Heart left ventricle (tissue), 16 donors: ENCODE results near the gene CCT3. TPM values are rescaled to one million over a fixed set of nuclear protein-coding genes. Genes with fewer than 3 reads are reported as not detected.
"Not testable (repeated sequence)": the region's sequence is repeated elsewhere in the genome, so short reads cannot be mapped to it uniquely, and the experiment has no call there.

ENCODE experiments used
- ATAC-seq, 4 donors: fragments of 200-7000 bp; cut with Tn5 transposase; one replicate each; pipeline ENCODE4 v1.9.1; 2020 to 2022; ENCODE audit warnings: moderate library complexity in 4 of 4, mild to moderate bottlenecking in 3 of 4, moderate number of reproducible peaks in 1 of 4
- DNase-seq, 5 donors: peaks; one replicate each; pipeline ENCODE4 v3.0.0-alpha.2; 2020
- H3K27ac ChIP-seq, 12 donors: fragments of 200-600 bp; sonication (generic) in 4 of 12; one replicate each; pipeline versions ENCODE4 v1.5.0 to v1.8.0; 2016 to 2022; ENCODE audit warnings: mild to moderate bottlenecking in 2 of 12
- H3K27me3 ChIP-seq, 9 donors: fragments of 200-600 bp; sonication (generic) in 2 of 9; one replicate each; pipeline versions ENCODE4 v1.5.1 to v1.8.0; 2016 to 2022; ENCODE audit warnings: mild to moderate bottlenecking in 3 of 9
- H3K36me3 ChIP-seq, 9 donors: fragments of 200-600 bp; sonication (generic) in 2 of 9; one replicate each; pipeline versions ENCODE4 v1.5.0 to v1.8.0; 2018 to 2022; ENCODE audit warnings: mild to moderate bottlenecking in 2 of 9
- H3K4me1 ChIP-seq, 12 donors: fragments of 200-600 bp; sonication (generic) in 4 of 12; one replicate each; pipeline versions ENCODE4 v1.5.0 to v1.8.0; 2016 to 2022; ENCODE audit warnings: mild to moderate bottlenecking in 3 of 12
- H3K4me3 ChIP-seq, 12 donors: fragments of 200-600 bp; sonication (generic) in 4 of 12; one replicate each; pipeline versions ENCODE4 v1.5.0 to v1.8.0; 2017 to 2022; ENCODE audit warnings: mild to moderate bottlenecking in 9 of 12, moderate library complexity in 4 of 12
- H3K9me3 ChIP-seq, 12 donors: fragments of 200-600 bp; sonication (generic) in 4 of 12; one replicate each; pipeline versions ENCODE4 v1.5.0 to v1.8.0; 2016 to 2022; ENCODE audit warnings: mild to moderate bottlenecking in 1 of 12
- POLR2A ChIP-seq, 2 donors: fragments of 450-650 bp; IDR thresholded peaks; one replicate each; pipeline ENCODE4 v1.6.1; 2017; ENCODE audit warnings: antibody characterized with exemption in 2 of 2, mild to moderate bottlenecking in 2 of 2, moderate library complexity in 2 of 2
- WGBS, 4 donors: extraction: QIAGEN DNeasy Blood & Tissue Kit in 2 of 4; methylation state at CpG; one replicate each; pipeline versions ENCODE4 v1.1.5 to v1.1.7; 2013 to 2018; 5-methylcytosine and 5-hydroxymethylcytosine counted together
- intact Hi-C, 10 donors: fragments of 100-400 bp; cut with DNase I; formaldehyde crosslinking; loops; one replicate each; pipeline versions ENCODE4 v1.11.1 to v1.14.2; 2022
- polyA plus RNA-seq, 2 donors: library from polyadenylated mRNA; stranded (reverse); fragments of 200-250 nt; gene quantifications; one replicate each; pipeline ENCODE4 v1.2.3, GENCODE V29; 2013
- total RNA-seq, 9 donors: library from RNA; depleted of rRNA in 2 of 9; stranded (reverse); fragments of >200 nt in 2 of 9; fragmentation: NEBNext Ultra II Directional in 3 of 9; extraction: Animal tissue kit (Norgen Biotek cat#: 25700) in 3 of 9; gene quantifications; one replicate each; pipeline versions ENCODE4 v1.1.0 to v1.2.4, GENCODE V29; 2016 to 2023
- TF ChIP-seq, protein P1 (sequence below), 12 donors: fragments of 200-600 bp; sonication (generic) in 4 of 12; IDR thresholded peaks; one replicate each; pipeline versions ENCODE4 v1.5.0 to v1.8.0; 2018 to 2022; ENCODE audit warnings: antibody characterized with exemption in 12 of 12, mild to moderate bottlenecking in 5 of 12
- donor health status: ischemic (EF 13 %, LVEDD 7.1; RV severe dilation, severe dysfunction).
- donor health status: healthy with polysubstance abuse.
- donor health status: DM: no; HTN: yes; CAD: no.
- donor health status: DM: no; HTN: no; CAD: no.
- donor health status: ischemic (EF 25% LVEDD 6.9; RV normal size, moderate dysfunction).
- donor health status: ischemic (EF 25% LVEDD 5.7; RV mildly dilated, moderate dysfunction).
- donor health status: healthy.
- donor health status: DM: yes; HTN: yes; CAD: no.
- donor health status: ischemic (EF 35%, LVEDD 5.7; RV mildly dilated, moderate dysfunction).
- donor health status: nonischemic (EF 11% LVEDD 7.7; RV severe dilation, severe dysfunction).
- donor health status: DM: yes; HTN: yes; CAD: no.
- donor health status: PGD.
- donor health status: ischemic (EF 29% LVEDD 5.4; RV normal size, mild dysfunction).
- donor health status: nonischemic (EF 23%, LVEDD 6.1; RV moderate dilation, normal function).

The CCT3 gene
- total and polyA plus RNA-seq, 11 donors: 83.1 to 246 (median 143) TPM

DNA sequence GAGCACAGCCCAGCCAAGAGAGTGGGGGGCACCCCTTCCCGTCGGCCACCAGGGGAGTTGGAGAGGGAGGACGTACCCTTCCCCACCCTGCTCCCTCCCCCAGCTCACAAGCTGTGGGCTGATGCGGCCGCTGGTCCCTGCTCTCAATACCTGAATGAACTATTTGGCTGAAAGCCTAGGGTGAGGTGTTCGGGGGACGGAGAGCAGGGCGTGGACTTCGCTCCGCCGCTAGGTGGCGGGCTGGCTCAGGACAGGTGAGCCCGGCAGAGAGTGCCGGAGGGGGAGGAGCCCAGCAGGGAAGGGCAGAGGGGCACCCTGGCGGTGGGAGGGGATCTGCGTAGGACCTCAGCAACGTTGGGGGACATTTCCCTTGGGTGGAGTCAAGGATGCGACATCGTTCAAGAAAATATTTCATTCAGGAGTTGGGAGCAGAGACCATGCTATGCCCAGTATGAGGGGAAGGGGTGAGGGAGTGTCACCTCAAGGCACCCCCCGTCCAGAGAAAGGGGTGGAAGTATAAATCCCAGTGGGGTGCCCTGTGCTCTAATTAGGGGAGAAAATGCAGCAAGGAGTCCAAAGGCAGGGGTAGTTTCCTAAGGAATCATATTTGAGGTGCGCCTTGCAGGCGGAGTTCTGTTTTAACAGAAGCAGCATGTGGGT is 18.9 kb upstream of the CCT3 start:
- no peak for TF ChIP-seq POLR2A (IDR thresholded peaks at IDR 0.05)
- TF ChIP-seq, protein P1, sequence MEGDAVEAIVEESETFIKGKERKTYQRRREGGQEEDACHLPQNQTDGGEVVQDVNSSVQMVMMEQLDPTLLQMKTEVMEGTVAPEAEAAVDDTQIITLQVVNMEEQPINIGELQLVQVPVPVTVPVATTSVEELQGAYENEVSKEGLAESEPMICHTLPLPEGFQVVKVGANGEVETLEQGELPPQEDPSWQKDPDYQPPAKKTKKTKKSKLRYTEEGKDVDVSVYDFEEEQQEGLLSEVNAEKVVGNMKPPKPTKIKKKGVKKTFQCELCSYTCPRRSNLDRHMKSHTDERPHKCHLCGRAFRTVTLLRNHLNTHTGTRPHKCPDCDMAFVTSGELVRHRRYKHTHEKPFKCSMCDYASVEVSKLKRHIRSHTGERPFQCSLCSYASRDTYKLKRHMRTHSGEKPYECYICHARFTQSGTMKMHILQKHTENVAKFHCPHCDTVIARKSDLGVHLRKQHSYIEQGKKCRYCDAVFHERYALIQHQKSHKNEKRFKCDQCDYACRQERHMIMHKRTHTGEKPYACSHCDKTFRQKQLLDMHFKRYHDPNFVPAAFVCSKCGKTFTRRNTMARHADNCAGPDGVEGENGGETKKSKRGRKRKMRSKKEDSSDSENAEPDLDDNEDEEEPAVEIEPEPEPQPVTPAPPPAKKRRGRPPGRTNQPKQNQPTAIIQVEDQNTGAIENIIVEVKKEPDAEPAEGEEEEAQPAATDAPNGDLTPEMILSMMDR (IDR thresholded peaks at IDR 0.05): peak; percentile 46 to 84 (median 72)
- peaks cover 0 to 38% (median 21%) of the 10 kb centered on the region in 9 donors for H3K27me3 ChIP-seq
- peak; percentile 57 to 89 (median 84) for ATAC-seq
- no peaks in the 10 kb centered on the region for H3K9me3 ChIP-seq
- DNase-seq: peak in 4 of 5 donors; percentile 44 to 68 (median 55)
- peak overlapping the region in 1 of 12 donors; percentile 14 for H3K4me3 ChIP-seq
- no peak overlapping the region for H3K27ac ChIP-seq
- H3K36me3 ChIP-seq: no peaks in the 10 kb centered on the region
- peaks cover 0 to 6% (median 0%) of the 10 kb centered on the region in 12 donors for H3K4me1 ChIP-seq
- WGBS, 4 donors: 9 to 12% (median 9%) methylated on average over 22 of the region's 22 CpGs
- intact Hi-C loops: loop anchor here in 1 of 10 donors (10.0 kb wide), 1 partner anchor 88 kb away; no protein-coding TSS in a partner anchor

DNA sequence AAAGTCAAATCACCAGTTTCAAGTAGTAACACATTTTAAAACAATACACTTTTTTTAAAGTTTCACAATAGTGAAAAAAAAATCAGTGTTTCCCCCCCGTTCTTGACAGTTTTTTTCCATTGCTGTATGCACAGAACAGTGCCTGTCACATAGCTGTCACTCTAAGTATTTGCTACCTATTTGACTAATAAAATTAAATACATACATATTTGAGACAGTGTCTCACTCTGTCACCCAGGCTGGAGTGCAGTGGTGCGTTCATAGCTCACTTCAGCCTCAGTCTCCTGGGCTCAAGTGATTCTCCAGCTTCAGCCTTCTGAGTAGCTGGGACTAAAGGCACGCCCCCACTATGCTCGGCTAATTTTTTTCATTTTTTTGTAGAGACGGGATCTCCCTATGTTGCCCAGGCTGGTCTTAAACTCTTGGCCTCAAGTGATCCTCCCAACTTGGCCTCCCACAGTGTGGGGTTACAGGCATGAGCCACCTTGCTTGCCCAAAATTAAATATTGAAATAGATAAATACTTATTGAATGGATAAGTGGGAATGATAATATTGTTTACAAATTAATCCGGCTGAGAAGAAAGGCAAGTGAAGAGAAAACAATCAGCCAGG is 18.3 kb upstream of the CCT3 start:
- intact Hi-C loops: loop anchor here in 1 of 10 donors (10.0 kb wide), 1 partner anchor 88 kb away; no protein-coding TSS in a partner anchor
- ATAC-seq (no peak), DNase-seq (no peak)
- H3K4me3 ChIP-seq: peak overlapping the region in 1 of 12 donors; percentile 14
- TF ChIP-seq POLR2A (IDR thresholded peaks at IDR 0.05): no peak
- TF ChIP-seq, protein P1 (IDR thresholded peaks at IDR 0.05): no peak
- H3K9me3 ChIP-seq: no peaks in the 10 kb centered on the region
- no peaks in the 10 kb centered on the region for H3K36me3 ChIP-seq
- peaks cover 0 to 6% (median 0%) of the 10 kb centered on the region in 12 donors for H3K4me1 ChIP-seq
- peaks cover 0 to 38% (median 21%) of the 10 kb centered on the region in 9 donors for H3K27me3 ChIP-seq
- WGBS, 4 donors: 46 to 55% (median 53%) methylated on average over 6 of the region's 6 CpGs
- H3K27ac ChIP-seq: no peak overlapping the region

DNA sequence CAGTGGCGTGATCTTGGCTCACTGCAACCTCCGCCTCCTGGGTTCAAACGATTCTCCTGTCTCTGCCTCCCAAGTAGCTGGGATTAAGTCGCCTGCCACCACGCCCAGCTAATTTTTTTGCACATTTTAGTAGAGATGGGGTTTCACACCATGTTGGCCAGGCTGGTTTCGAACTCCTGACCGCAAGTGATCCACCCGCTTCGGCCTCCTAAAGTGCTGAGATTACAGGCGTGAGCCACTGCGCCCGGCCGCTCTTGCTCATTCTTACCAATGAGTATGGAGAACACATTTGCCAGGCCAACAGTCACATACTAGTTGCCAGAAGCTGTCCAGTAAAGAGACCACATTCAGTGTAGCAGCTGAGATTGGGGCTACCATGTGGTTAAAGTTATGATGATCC is 14.4 kb upstream of the CCT3 start:
- ATAC-seq, H3K4me3 ChIP-seq, H3K9me3 ChIP-seq, DNase-seq, H3K27ac ChIP-seq, H3K36me3 ChIP-seq, H3K4me1 ChIP-seq: not testable (repeated sequence)
- 91 to 93% (median 92%) methylated on average over 13 of the region's 13 CpGs for WGBS, 4 donors
- peaks cover 0 to 24% (median 18%) of the 10 kb centered on the region in 9 donors for H3K27me3 ChIP-seq
- intact Hi-C loops: loop anchor here in 1 of 10 donors (10.0 kb wide), 1 partner anchor 92 kb away; no protein-coding TSS in a partner anchor

DNA sequence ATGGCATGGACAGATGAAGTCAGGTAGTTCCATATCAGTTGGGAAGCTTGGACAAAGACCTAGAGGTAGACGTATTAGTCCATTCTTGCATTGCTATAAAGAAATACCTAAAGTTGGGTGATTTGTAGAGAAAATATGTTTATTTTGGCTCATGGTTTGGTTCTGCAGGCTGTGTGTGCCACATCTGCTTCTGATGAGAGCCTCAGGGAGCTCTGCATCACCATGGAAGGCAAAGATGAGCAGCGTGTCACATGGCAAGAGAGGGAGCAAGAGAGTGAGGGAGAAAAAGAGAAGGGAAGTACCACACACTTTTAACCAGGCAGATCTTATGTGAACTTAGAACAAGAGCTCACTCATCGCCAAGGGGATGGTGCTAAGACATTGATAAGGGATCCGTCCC is 9.2 kb upstream of the CCT3 start:
- Histone ChIP-seq H3K4me3 (no peak overlapping the region), H3K9me3 (no peaks in the 10 kb centered on the region), H3K27me3 (peaks cover 0 to 16% (median 0%) of the 10 kb centered on the region in 9 donors), H3K27ac (no peak overlapping the region), H3K4me1 (no peaks in the 10 kb centered on the region), H3K36me3 (no peaks in the 10 kb centered on the region)
- DNase-seq (no peak), ATAC-seq (no peak)
- no peak for TF ChIP-seq POLR2A (IDR thresholded peaks at IDR 0.05)
- TF ChIP-seq, protein P1 (IDR thresholded peaks at IDR 0.05): no peak
- 58 to 74% (median 65%) methylated on average over 4 of the region's 4 CpGs for WGBS, 4 donors
- intact Hi-C loops: no loop called here
